HFF-Myc (cell line): ENCODE data around the gene ERI3.

Experiments
- DNase-seq: peaks from one replicate; pipeline ENCODE4 v3.0.0-alpha.2; 2011; ENCODE audit warnings: low read depth; ENCODE audit errors: extremely low read depth
- H3K4me3 ChIP-seq: replicated peaks from 2 replicates; pipeline ENCODE4 v1.5.1; 2011; ENCODE audit warnings: low read depth, mild to moderate bottlenecking, control low read depth, low read length
- TF ChIP-seq, protein P1 (sequence below): IDR thresholded peaks from 2 replicates; pipeline ENCODE4 v1.5.1; 2012; ENCODE audit warnings: mild to moderate bottlenecking, low read depth, low read length, control low read depth; ENCODE audit errors: missing control alignments

The ERI3 gene

DNA sequence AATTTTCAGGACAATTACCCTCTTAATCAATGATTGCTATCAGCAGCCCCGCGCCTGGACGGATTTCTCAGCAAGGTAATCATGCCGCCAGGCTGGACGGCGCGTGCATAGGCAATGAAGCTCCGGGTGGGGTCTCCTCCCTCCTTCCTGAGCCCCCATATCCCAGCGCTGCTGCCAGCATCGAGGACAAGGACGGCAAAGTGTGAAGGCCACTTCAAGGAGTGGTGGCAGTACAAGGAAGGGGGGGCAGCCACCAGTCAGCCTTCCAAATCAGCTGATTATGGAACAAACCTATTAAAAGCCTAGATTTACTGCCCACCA lies 90.6 kb downstream of the ERI3 start:
- H3K4me3 ChIP-seq, result no peak overlapping the region
- TF ChIP-seq, protein P1, sequence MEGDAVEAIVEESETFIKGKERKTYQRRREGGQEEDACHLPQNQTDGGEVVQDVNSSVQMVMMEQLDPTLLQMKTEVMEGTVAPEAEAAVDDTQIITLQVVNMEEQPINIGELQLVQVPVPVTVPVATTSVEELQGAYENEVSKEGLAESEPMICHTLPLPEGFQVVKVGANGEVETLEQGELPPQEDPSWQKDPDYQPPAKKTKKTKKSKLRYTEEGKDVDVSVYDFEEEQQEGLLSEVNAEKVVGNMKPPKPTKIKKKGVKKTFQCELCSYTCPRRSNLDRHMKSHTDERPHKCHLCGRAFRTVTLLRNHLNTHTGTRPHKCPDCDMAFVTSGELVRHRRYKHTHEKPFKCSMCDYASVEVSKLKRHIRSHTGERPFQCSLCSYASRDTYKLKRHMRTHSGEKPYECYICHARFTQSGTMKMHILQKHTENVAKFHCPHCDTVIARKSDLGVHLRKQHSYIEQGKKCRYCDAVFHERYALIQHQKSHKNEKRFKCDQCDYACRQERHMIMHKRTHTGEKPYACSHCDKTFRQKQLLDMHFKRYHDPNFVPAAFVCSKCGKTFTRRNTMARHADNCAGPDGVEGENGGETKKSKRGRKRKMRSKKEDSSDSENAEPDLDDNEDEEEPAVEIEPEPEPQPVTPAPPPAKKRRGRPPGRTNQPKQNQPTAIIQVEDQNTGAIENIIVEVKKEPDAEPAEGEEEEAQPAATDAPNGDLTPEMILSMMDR, result no peak
- no peak for DNase-seq

DNA sequence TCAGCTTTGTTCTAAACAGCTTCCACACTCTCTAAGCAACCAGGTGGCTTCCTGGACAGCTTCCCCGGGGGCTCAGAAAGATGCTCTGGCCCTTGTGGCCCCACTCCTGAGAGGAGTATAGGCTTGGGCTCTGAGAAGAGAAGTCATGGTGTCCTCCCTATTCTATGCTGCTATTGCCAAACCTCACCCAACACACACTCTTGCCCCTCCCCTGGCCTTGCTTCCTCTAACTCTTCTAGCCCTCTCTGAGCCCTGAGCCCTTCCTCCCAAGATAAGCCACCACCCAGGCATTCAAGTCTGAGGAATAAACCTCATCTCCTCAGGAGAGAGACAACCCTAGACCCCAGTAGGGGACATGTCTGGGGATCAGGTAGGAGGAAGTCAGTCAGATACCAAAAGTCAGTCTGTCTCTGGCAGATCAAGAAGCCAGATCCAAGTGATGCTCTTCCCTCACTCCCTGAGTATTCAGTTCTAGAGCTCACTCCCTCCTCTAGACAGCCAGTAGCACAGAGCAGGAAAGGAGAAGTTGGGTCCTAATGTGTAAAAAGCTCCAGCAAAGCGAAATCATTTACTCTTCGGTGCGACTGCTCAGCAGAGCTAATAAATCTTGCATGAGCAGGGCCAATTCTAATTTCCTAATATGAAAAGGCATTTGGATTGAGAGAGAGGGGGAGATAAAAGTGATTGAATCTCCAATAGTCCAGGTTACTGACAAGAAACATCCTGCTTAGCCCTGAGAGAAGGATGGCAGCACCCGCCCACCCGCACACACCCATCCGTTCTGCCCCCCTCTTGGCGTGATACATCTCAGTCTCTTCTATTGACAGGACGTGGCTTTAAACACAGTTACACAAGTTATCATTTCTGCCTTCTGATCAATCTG lies 91.2 kb downstream of the ERI3 start:
- no peak for DNase-seq
- TF ChIP-seq, protein P1, result no peak
- no peak overlapping the region for H3K4me3 ChIP-seq

DNA sequence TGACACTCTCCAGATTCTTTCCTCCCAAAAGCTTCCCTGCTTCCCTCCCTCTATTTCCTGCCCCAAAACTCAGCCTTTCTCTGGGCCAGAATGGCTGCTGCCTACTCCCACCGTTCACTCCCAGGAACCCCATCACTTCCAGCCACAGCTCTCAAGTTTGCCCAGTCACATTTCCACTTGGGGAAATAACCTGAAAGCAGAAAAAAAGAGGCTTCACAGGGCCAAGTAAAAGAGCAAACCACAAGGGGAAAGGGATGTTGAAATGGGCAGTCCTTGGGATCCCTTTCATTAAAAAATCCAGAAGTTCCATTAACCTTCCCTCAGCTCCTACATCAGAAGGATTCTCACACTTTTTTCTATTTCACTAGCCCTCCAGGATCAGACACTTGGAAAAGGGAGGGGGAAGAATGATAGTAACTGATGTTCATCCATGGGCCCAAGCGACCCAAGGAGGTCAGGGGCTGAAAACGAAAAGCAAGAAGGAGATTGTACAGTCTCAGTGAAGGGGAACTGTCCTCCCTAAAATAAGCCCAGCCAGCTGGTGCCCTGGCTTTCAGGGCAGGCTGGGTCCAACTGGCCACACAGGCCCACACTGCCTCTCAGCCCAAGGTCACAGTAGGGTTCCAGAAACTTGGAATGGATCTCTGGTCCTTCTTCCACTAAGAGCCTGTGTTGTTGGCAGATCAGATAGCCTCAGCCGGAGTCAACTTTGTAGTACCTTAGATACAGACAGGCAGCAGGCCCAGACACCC lies 92.1 kb downstream of the ERI3 start:
- H3K4me3 ChIP-seq, result no peak overlapping the region
- TF ChIP-seq, protein P1, result no peak
- DNase-seq, result no peak

DNA sequence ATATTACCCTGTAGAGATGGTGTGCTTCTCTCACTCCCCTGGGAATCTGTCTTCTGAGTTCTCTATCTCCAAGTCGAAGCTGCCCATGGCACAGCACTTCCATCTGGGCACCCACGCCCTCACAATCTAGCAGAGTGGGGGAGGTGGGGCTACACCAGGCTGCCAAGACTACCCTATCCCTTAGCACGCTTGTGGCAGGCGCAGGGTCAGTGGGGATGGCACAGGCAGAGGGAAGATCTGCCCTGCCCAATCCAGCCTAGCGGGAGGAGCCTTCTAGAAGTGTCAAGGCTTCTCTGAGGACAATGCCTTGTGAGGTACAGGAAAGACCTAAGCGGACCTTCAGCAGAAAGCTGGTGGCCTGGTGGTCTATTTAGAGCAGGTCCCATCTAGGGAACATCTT lies 92.6 kb downstream of the ERI3 start:
- DNase-seq, result no peak
- no peak overlapping the region for H3K4me3 ChIP-seq
- TF ChIP-seq, protein P1, result no peak

DNA sequence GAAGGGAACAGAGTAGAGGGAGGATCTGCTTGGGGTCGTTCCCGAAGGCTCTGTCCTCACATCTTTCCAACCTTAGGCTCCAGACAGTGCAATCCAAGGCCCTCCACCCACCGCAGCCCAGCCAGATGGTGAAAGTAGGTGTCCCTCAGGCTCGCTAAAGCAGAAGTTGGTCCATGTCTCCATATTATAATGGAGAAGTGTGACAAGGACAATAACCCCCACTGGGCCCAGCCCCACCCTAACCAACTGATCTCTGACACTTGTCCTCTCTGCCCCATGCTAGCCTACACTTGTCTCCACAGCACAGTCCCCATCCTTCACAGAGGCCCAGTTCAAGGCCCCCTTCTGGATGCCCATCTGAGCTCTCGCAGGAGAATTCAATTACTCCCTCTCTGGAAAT lies 93.1 kb downstream of the ERI3 start:
- no peak overlapping the region for H3K4me3 ChIP-seq
- TF ChIP-seq, protein P1, result no peak
- no peak for DNase-seq

DNA sequence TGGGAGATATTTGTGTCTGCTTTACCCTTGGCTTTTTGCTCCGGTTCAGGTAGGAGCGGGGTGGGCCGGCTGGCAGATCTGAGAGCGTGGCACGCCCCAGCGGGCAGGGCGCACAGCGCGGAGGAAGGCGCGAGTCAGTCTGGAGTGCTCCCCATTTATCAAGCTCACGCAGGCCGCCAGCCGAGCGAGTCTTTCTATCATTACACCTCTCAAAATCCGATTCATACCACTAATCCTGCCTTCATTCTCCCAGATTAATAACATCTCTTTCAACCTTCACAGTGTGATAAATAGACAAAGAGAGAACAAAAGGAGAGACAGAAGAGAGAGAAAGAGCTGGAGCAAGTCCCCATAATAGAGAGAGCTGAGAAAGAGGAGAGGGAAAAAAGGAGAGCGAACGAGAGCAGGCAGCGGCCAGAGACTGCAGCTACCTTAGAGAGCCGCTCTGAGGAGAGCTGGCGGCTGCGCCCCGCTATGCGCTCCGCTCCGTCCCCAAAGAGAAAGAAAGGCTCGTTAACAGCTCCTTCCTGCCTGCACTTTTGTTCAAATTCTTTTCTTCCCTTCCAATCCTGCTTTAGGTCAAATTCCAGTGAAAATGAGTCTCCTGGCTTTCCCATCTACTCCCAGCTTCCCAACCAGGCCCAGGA lies 93.8 kb downstream of the ERI3 start:
- H3K4me3 ChIP-seq, result no peak overlapping the region
- TF ChIP-seq, protein P1, result no peak
- no peak for DNase-seq
